GM12865 (cell line): ENCODE measurements around the gene PRKCA.
A peak's percentile ranks its signal among the peaks of the same experiment; 100 is the strongest.

Experiments used
- DNase-seq: peaks from one replicate; pipeline ENCODE4 v3.0.0; 2010; ENCODE audit warnings: low read depth
- H3K4me3 ChIP-seq: 2 replicates; pipeline ENCODE4 v1.5.1; 2011; ENCODE audit warnings: mild to moderate bottlenecking, low read depth, low read length, control low read depth
- CTCF ChIP-seq: IDR thresholded peaks from 2 replicates; pipeline ENCODE4 v1.5.1; 2011; ENCODE audit warnings: low read length, control low read depth, low read depth, inconsistent platforms; ENCODE audit not compliant: insufficient read depth; ENCODE audit errors: missing control alignments

Gene PRKCA

DNA sequence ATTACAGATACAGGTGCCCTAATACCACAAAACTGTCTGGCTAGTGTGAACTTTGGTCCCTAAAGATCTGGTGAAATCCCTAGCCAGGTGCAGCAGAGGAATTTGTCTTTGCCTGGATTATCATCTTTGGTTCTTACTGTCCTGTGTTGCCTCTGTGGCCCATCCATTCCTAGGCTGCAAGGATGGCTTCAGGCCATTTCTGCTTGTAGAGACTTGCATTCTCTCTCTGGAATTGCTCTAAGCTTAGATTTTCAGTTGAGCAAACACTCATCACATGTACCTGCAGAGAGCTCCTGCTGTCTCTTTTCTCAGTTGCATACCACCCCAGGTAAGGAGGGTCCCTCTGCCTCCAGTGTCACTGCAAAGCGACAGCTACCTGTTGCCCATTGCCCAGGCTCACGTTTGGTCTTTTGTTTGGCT, 114.9 kb downstream of the PRKCA start:
- no peak for TF ChIP-seq CTCF
- no peak for DNase-seq
- no peak overlapping the region for H3K4me3 ChIP-seq

- peak; percentile 36 for DNase-seq
- TF ChIP-seq CTCF, result no peak
- H3K4me3 ChIP-seq, result no peak overlapping the region
Observed at GRCh38 chr17:66420961-66421371, 118.6 kb downstream of the PRKCA start.

- no peak overlapping the region for H3K4me3 ChIP-seq
- no peak for DNase-seq
- TF ChIP-seq CTCF, result no peak
Observed at GRCh38 chr17:66422186-66422585, 119.8 kb downstream of the PRKCA start.

DNA sequence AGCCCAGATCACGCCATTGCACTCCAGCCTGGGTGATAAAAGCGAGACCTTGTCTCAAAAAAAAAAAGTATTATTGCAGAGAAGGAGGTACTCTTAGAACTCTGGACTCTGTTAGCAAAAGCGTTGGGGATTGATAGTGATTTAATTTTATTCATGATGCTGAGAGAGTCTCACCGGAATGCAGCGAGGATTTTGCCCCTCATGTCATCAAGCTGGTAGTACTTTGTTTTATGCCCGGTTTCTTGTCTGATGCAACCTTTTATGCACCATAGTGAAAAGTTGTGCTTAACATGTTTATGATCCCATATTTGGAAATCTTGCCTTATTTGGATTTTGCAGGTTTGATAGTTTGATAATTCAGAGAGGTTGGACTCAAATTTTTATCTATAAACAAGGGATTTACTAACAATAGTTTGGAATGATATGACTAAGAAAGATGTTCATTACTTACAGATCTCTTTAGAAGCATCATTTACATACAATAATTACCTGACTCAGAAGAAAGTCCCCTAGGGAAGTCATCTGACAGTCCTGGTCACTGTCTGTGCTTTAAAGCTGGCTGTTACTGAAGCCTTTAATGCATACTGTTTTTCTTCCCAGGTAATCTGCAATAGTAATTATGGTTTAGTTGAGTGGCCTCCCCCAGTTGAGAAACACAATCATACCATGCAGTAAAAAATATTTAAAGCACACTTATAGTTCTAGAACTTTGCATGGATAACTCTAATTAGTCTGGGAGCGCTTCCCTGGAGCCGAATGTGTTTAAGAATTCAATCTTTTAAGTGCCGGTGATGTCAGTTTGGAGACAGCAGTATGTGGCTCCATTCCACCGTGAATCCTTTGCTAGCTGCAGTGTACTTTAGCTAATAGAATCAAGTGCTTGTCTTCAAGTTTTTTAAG, 120.9 kb downstream of the PRKCA start:
- DNase-seq, result no peak
- no peak for TF ChIP-seq CTCF
- H3K4me3 ChIP-seq, result no peak overlapping the region

GRCh38 chr17:66425756-66426396, 123.5 kb downstream of the PRKCA start:
- TF ChIP-seq CTCF, result no peak
- DNase-seq, result no peak
- H3K4me3 ChIP-seq, result no peak overlapping the region

- H3K4me3 ChIP-seq, result no peak overlapping the region
- peak; percentile 71 for DNase-seq
- peak; percentile 36 for TF ChIP-seq CTCF
Observed at GRCh38 chr17:66426397-66427033, 124.1 kb downstream of the PRKCA start.
